Measurements from ENCODE around the gene MPPE1. TPM values are rescaled to one million over a fixed set of nuclear protein-coding genes. Genes with fewer than 3 reads are reported as not detected.

Gene MPPE1
- total RNA-seq, 2 experiments from 2014 or later, result 62.6 to 68.3 TPM

GRCh38 chr18:11956371-11957308, 48.5 kb upstream of the MPPE1 start:
- Mint-ChIP-seq H3K27me3 (no peaks in the 10 kb centered on the region), H3K4me1 (ENCODE audit: low read depth) (no peaks in the 10 kb centered on the region), H3K9me3 (peaks cover 9% of the 10 kb centered on the region), H3K27ac (no peak overlapping the region), H3K36me3 (ENCODE audit: low read depth) (no peaks in the 10 kb centered on the region), H3K4me3 (no peak overlapping the region)
- H3K27ac ChIP-seq (ENCODE audit: low read depth in 1 of 2, low read length in 2 of 2), result no peak overlapping the region
- POLR2A ChIA-PET, result no interaction called here
- no peak for ATAC-seq (ENCODE audit: poor library complexity)
- no peak for TF ChIP-seq CTCF (IDR thresholded peaks at IDR 0.05)
- CTCF ChIA-PET, result no interaction called here
- H3K4me3 ChIP-seq (ENCODE audit: low read length), result no peak overlapping the region
- H3K36me3 ChIP-seq (ENCODE audit: insufficient read depth, low read length), result no peaks in the 10 kb centered on the region
- no peaks in the 10 kb centered on the region for H3K4me1 ChIP-seq (ENCODE audit: insufficient read depth, low read length)
- no peak for DNase-seq
- intact Hi-C loops (cut with DNase I, micrococcal nuclease), result no loop called here
- peaks cover 0 to 4% of the 10 kb centered on the region in 2 experiments for H3K27me3 ChIP-seq (ENCODE audit: control insufficient read depth in 1 of 2, insufficient read depth in 2 of 2, low read length in 2 of 2)
- H3K9me3 ChIP-seq (ENCODE audit: control insufficient read depth in 1 of 2, insufficient read depth in 1 of 2, low read length in 2 of 2), result peaks cover 5 to 11% of the 10 kb centered on the region in 2 experiments

GRCh38 chr18:11955239-11956029, 47.3 kb upstream of the MPPE1 start:
- no peak overlapping the region for H3K27ac Mint-ChIP-seq
- no peak overlapping the region for H3K27ac ChIP-seq (ENCODE audit: low read depth in 1 of 2, low read length in 2 of 2)
- ATAC-seq (ENCODE audit: poor library complexity) (no peak), DNase-seq (no peak)
- H3K4me3 ChIP-seq (ENCODE audit: low read length), result no peak overlapping the region
- H3K36me3 ChIP-seq (ENCODE audit: insufficient read depth, low read length), result no peaks in the 10 kb centered on the region
- POLR2A ChIA-PET, result no interaction called here
- H3K27me3 Mint-ChIP-seq, result no peaks in the 10 kb centered on the region
- peaks cover 9% of the 10 kb centered on the region for H3K9me3 Mint-ChIP-seq
- no peaks in the 10 kb centered on the region for H3K4me1 Mint-ChIP-seq (ENCODE audit: low read depth)
- H3K36me3 Mint-ChIP-seq (ENCODE audit: low read depth), result no peaks in the 10 kb centered on the region
- H3K4me3 Mint-ChIP-seq, result no peak overlapping the region
- intact Hi-C loops (cut with DNase I, micrococcal nuclease), result no loop called here
- H3K4me1 ChIP-seq (ENCODE audit: insufficient read depth, low read length), result no peaks in the 10 kb centered on the region
- TF ChIP-seq CTCF (IDR thresholded peaks at IDR 0.05), result no peak
- H3K9me3 ChIP-seq (ENCODE audit: control insufficient read depth in 1 of 2, insufficient read depth in 1 of 2, low read length in 2 of 2), result peaks cover 5 to 11% of the 10 kb centered on the region in 2 experiments
- H3K27me3 ChIP-seq (ENCODE audit: control insufficient read depth in 1 of 2, insufficient read depth in 2 of 2, low read length in 2 of 2), result peaks cover 0 to 4% of the 10 kb centered on the region in 2 experiments
- CTCF ChIA-PET, result interaction anchor here (1.6 kb wide), 1 partner anchor 40 kb away, joined by 3 read pairs; no protein-coding TSS in a partner anchor

- CTCF ChIA-PET, result no interaction called here
- Mint-ChIP-seq H3K27me3 (no peaks in the 10 kb centered on the region), H3K36me3 (ENCODE audit: low read depth) (no peaks in the 10 kb centered on the region), H3K4me1 (ENCODE audit: low read depth) (peaks cover 5% of the 10 kb centered on the region), H3K9me3 (peaks cover 9% of the 10 kb centered on the region), H3K27ac (no peak overlapping the region), H3K4me3 (no peak overlapping the region)
- Histone ChIP-seq H3K27ac (ENCODE audit: low read depth in 1 of 2, low read length in 2 of 2) (no peak overlapping the region), H3K4me3 (ENCODE audit: low read length) (no peak overlapping the region), H3K27me3 (ENCODE audit: control insufficient read depth in 1 of 2, insufficient read depth in 2 of 2, low read length in 2 of 2) (peaks cover 0 to 4% of the 10 kb centered on the region in 2 experiments), H3K36me3 (ENCODE audit: insufficient read depth, low read length) (no peaks in the 10 kb centered on the region), H3K9me3 (ENCODE audit: control insufficient read depth in 1 of 2, insufficient read depth in 1 of 2, low read length in 2 of 2) (peaks cover 4 to 5% of the 10 kb centered on the region in 2 experiments), H3K4me1 (ENCODE audit: insufficient read depth, low read length) (no peaks in the 10 kb centered on the region)
- POLR2A ChIA-PET, result no interaction called here
- DNase-seq (no peak), ATAC-seq (ENCODE audit: poor library complexity) (no peak)
- TF ChIP-seq CTCF (IDR thresholded peaks at IDR 0.05), result no peak
- intact Hi-C loops (cut with DNase I, micrococcal nuclease), result no loop called here
Observed at GRCh38 chr18:11953113-11953512, 45.0 kb upstream of the MPPE1 start.

Data from CD4-positive, alpha-beta T cell (primary cell).